GM19468 (cell line): ENCODE measurements around the gene THADA.
"Not testable (repeated sequence)": the region's sequence is repeated elsewhere in the genome, so short reads cannot be mapped to it uniquely, and the experiment has no call there.

Source experiments
- ATAC-seq: cut with Tn5 transposase; IDR thresholded peaks from one replicate; pipeline ENCODE4 v1.9.1; 2021; ENCODE audit warnings: mild to moderate bottlenecking, moderate library complexity, moderate number of reproducible peaks; ENCODE audit not compliant: unreplicated experiment; ENCODE audit errors: extremely low read depth

Gene THADA

DNA sequence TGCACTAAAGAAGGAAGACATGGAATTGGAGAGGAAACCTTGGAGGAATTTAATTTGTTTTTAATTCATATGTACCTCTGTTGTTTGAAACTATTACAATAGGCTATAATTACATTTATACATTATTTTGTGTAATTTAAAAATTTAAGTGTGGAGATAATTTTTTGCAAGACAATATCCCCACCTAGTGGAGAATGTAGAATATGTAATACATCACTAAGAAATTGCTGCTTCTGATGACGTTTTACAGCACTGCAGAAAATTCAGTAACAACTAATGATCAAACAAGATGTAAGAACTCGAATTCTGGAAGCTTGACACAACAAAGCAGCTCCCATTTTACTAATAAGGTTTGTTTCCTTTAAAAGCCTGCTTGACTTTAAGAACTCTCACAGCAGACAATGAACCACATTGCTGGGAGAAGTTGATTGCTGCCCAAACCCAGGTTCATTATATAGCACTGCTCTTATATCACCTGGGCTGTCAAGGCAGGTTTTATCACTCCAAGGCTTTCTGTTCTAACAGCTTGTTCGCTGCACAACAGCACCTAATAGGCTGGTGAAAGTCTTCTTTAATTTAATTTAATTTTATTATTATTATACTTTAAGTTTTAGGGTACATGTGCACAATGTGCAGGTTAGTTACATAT is 53.4 kb downstream of the THADA start:
- no peak for ATAC-seq

DNA sequence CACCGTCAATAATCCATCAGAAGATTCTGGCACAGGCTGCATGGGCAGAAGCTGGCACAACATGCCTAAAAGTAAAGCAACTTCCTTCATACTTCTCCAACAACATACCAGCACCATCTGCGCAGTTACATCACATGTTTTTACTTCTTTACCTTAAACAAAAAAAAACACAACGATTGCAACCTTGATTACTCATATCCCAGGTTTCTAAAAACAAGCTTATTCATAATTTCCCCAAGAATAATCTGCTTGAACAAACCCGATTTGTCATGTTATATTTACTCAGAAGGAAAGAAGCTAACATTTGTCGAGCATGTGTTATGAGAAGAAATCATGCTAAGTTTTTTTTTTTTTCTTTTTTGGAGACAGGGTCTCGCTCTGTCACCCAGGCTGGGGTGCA is 54.7 kb downstream of the THADA start:
- no peak for ATAC-seq

DNA sequence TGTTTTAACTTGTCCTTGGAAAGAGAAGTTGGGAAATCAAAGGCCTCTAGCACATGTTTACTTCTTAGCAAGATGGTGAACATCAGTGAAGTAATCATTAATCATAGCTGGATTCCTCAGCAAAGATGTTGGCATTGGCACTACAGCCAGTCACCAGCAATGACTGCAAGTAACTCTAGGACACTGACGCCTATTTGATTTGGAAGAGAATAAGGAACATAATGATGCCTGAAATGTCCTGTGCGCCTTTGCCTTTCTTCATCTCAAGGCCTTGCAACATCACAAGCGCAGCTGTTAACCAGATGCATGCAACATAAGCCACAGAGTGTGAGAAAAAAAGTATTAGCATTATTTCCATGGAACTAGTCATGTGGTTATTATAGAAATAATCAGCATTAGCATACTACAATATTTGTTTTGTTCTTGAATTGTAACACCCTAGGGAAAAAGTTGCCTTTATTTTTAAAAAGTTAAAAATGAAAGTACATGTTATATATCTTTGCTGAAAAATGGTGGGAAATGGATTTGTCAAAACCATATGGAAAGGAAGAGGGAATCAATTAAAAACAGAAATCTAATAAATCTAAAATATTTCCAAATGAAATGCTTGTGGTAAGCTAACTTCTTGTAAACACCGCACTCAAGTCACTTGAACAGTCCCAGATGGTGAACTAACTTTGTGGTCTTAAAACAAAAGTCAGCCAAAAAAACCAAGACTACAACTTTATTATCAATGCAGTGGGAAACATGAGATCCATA is 55.6 kb downstream of the THADA start:
- ATAC-seq, result no peak

DNA sequence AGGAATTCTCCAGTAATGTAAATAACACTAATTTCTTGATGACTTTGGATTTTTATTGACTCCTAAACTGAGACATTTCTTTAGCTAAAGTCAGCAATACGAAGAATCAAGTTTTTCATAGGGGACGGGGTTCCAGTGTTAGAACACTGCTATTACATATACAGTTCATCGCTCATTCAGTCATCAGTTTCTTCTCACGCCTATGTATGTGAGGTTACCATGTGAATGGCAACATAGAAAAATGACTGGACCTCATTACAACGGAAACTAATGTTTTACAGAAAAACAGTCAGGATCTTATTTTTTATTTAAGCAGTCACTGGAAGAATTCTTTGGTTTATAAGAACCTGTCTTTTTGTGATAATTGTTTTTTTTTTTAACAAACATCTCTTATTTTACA is 56.4 kb downstream of the THADA start:
- no peak for ATAC-seq

DNA sequence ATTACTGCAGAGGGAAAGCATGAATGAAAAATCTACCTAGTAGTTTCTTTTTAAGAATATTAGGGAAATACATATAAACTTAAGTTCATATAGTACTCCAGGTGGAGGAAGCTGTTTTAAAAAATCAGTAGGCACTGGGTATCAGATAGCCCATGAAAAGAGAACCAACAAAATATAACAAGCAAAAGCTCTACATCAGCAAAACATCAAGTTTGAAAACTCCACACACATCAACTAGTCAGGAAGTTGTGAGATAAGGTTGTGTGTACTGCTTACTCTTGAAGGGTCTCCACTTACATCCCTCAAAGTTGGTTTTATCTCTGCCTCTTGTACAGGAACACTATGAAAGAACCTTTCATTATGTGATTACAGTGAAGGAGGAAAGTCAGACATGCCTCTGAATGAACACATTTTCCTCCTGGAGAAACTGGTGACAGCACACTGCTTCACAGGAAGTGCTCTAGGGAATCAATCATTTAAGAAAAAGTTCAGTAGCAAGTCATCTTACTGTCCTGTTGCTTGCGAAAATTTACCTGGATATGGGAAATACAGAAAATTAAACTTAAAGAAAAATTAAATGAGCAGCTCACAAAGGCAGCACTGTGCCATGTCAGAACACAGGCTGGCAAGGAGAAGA is 57.7 kb downstream of the THADA start:
- ATAC-seq, result no peak

DNA sequence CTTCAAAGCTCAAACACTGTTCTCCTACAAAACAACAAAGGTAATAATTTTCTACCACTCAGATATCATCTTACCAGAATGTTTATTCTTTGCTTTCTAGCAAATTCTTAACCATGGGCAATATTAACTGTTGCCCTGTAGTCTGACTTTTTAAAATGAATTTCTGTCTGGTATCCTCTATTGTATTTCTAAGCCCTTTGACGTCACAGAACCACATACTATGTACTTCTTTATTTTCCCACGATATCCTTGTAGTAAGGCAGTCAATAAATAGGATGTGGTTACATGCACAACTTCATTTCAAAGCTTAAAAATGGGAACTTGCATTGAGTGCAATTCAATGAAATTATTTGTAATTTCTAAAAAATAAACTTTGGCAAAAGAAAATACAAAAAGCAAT is 58.7 kb downstream of the THADA start:
- ATAC-seq, result no peak

DNA sequence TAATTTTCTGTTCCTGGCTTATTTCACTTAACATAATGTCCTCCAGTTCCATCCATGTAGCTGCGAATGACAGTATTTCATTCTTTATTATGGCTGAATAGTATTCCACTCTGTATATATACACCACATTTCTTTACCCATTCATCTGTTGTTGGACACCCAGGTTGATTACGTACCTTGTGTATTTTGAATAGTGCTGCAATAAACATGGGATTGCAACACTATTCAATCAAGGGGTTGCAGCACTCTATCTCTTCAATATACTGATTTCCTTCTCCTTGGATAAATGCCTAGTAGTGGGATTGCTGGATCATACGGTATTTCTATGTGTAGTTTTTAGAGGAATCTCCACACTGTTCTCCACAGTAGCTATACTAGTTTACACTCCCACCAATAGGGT is 61.3 kb downstream of the THADA start:
- ATAC-seq, result no peak

DNA sequence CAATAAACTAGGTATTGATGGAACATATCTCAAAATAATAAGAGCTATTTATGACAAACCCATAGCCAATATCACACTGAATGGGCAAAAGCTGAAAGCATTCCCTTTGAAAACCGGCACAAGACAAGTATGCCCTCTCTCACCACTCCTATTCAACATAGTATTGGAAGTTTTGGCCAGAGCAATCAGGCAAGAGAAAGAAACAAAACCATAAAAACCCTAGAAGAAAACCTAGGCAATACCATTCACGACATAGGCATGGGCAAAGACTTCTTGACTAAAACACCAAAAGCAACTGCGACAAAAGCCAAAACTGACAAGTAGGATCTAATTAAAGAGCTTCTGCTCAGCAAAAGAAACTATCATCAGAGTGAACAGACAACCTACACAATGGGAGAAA is 63.3 kb downstream of the THADA start:
- ATAC-seq, result not testable (repeated sequence)

DNA sequence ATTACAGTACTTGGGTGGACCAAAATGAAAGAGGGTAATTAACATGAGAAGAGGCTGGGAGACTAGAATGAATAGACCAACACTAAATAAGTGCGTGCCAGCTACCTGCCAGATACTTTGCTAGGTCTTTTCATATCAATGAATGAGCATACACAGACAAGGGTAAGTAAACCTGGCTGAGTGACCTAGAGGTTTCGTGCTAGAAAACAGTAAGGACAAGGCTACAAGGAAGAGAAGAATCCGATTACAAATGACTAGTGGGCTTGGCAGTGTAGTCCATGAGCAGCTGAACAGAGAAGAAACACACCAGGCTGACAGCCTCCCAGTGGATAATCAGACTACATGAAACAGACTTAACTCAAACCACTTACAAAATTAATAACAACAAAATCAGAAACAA is 64.6 kb downstream of the THADA start:
- ATAC-seq, result no peak

DNA sequence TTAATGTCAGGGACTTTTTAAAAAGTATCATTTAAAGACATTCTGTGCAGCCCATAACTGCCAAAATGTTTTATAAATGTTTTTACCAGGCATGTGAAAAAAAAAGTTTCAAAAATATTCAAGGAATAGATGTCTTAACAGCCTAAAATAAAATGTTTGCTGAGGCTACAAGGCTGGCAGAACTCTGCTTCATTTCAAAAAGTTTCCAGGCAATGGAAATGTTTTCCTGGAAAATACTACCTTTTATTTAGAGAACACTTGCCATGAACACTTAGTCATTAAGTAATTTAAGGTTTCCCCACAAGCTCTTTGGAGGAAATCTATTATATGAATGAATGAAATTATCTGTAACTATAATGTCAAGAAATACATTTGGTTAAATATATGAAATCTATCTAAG is 68.8 kb downstream of the THADA start:
- ATAC-seq, result no peak

DNA sequence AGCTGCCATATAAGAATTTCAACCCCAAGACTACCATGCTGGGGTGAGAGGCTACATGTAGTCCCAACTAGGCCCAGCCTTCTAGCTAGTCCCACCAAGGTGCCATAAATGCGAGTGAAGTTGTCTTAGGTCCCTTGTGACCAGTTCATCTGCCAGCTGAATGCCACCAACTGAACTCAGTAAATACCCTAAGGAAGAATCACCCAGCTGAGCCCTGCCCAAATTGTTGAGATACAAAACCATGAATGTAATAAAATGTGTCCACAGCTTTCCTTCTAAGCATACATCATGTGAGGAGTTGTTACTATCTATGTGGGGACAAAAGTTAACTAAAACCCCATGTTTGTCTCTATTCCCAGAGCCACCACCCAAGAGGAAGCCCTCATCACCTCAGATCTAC is 70.3 kb downstream of the THADA start:
- ATAC-seq, result no peak

DNA sequence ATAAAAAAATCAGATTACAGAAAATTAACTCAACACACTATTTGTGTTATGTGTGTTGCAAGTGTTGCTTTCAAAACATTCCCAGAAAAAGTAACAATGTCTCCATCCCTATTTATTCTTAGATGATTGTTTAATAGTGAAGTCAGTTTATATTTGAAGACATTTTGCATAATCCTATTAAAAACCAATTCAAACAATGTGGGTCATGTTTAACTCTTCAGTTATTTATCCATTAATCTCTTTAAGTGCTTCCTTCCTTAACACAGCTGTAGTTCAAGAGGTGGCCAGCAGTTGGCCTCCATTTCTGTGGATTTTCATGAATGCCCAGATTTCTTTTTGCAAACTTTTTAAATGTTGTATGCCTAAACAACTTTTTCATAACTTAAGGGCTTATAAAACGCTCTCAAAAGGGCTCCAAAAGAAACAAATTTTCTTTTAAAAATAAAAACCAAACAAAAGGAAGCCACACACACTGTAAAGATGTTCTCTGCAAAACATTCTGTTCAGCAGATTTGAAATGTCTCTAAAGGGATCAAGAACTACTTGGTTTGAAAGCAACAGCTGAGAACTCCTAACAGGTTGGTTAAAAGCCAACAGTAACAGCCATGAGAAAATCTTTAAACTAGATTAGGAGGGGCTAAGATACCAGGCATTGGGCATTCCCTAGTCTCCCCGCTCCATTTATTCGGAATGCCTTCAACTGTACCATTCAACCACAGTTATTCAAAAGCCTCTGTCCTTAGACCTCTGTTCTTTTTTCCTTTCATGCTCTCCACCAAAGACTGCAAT is 71.5 kb downstream of the THADA start:
- no peak for ATAC-seq

DNA sequence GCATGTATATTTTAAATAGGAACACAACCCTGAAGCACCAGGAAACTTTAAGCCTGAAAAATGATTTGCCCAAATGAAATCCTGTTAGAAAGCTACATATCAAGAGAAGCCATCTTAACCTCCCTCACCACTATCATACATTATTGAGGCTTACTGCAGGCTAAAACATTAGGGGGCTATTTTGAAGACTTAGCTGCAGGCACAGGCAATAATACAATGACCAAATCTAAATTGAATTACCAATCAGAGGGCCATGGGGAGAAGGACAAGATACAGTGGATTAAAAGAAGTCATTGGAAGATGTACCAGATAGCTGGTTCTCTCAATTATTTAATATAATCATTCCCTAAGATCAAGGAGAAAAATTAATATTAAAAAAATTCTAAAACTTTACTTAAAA is 73.7 kb downstream of the THADA start:
- no peak for ATAC-seq

DNA sequence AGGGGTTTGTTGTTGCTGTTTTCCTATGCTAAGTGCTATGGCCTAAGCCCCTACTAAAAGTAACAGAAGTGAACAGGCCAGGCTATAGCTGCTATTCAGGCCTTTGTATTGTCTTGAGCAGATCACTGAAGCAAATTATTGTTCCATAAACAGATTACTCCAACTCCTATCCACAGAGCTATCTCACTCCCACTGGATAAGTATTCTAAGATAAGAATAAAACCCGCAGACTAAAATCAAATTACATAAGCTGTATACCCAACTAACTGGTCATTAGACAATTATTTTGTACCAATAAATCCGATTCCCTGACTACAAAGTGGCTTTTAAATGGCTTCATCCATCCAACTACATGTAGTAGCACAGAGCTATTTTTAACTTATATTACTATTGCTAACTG is 74.3 kb downstream of the THADA start:
- no peak for ATAC-seq

DNA sequence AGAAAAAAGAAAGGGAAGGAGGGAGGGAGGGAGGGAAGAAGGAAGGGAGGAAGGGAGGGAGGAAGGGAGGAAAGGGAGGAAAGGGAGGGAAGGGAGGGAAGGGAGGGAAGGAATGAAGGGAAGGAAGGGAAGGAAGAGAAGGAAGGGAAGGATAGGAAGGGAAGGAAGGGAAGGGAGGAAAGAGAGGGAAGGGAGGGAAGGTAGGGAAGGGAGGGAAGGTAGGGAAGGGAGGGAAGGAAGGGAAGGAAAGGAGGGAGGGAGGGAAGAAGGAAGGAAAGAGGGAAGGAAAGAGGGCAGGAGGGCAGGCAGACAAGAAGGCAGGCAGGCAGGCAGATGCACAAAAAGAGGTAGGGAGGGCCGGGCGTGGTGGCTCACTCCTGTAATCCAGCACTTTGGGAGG is 74.9 kb downstream of the THADA start:
- ATAC-seq, result no peak

DNA sequence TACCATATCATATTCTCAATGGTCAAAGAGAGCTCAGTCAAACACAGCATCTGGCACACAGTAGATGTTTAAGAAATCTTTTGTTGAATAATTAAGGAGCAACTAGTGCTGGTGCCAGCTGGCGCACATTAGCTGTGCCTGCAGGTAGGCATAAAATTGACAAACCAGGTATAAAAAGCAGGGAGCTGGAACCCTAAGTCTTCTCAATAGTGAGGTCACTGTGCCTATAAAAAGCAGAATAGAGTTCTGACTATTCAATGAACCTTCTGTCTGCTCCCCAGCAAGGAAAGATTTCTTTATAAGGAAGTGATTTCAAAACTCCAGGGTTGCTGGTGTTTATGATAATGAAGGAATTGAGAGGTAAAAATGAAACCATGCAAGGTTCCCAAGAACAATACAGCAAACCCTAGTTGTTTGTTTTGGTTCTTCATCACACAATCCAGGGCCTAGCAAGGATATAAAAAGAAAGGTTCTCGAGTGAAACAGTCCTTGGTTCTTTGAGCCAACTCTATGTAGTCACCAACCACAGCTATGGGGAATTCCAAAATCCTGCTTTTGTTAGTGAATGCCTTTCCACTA is 76.1 kb downstream of the THADA start:
- no peak for ATAC-seq

DNA sequence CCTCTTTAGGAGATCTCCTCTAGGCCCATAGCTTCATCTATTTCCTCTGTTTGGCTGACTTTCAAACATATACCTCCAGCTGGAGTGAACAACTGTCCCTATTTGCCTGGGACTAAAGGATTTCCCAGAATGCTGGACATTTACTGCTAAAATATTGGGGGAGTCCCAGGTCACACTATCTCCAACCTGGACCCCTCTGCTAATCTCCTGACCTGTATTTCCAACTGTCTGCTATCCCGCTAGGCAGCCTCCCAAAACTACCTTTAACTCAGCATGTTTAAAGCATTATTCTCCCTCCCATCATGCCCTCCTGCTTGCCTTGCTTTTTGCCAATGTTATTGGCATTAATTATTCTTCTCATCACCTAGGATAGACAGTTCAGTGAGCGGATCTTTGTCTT is 77.1 kb downstream of the THADA start:
- no peak for ATAC-seq

DNA sequence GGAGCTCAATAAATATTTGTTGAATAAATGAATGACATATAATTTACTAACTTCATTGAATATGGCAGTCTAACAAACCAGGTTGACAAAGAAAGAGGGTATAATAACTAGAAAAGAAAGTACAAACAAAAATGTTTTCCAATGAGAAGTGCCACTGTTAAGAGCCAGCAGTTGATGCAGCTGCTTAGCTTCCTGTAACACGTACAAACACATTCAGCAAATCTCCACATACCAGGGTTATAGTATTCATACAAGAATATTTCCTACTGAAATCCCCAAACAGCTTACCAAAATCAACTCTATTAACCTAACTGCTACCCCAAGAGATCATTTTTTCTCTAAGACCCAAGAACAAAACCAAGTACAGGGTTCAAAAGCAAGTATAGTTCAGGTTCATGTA is 77.7 kb downstream of the THADA start:
- no peak for ATAC-seq

DNA sequence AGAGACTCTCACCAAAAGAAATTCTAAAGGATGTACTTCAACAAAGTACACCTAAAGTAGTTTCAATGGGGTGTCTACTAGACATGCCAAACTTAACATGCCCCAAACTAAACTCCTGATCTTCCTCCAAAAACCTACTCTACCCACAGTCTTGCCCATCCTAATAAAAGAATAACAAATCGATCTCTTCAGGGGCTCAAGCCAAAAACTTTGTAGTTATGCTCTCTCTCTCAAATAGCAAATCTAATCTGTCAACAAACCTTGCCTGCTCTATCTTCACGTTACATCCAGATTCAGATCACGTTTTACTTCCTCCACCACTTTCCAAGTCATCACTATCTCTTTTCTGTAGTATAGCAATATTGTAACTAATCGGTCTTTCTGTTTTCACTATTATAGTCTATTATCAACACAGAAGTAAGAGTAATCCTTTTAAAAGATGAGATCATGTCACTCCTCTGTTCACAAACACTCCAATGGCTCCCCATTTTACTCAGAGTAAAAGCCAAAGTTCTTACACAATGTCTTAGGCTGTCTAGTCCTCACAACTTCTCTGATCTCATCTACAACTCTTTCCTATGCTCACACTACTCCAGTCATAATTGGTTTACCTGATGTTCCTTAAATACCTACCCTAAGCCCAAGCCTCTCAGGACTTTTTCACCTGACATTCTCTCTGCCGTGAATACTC is 79.9 kb downstream of the THADA start:
- ATAC-seq, result no peak

DNA sequence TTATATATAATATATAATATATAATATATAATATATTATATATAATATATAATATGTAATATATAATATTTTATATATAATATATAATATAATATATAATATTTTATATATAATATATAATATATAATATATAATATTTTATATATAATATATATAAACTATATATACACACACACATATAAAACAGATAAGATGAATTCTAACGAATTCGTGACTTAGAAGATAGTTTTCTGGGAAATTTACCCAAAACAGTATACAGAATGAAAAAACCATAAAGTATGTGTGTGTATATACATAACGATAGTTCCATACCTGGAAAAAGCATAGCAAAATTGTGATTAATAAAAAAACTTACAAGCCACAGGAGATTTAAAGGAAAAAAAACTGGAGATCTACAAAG is 80.6 kb downstream of the THADA start:
- ATAC-seq, result no peak
